Daoy (cell line): Measurements from ENCODE around the gene CIB4. TPM values are rescaled to one million over a fixed set of nuclear protein-coding genes. Genes with fewer than 3 reads are reported as not detected.

Source experiments
- DNase-seq: peaks from one replicate; pipeline ENCODE4 v3.0.0-alpha.2; 2015; ENCODE audit warnings: low read depth
- total RNA-seq: library from RNA; depleted of rRNA; stranded (reverse); fragments of >200 nt; shearing (Covaris generic); gene quantifications from 2 replicates; pipeline ENCODE4 v1.2.3, GENCODE V29; 2014

The CIB4 gene
- total RNA-seq, 1 experiment from 2014 or later = not detected

- no peak for DNase-seq
These were observed 19.5 kb downstream of the CIB4 start for GRCh38 chr2:26621469-26622199.

GRCh38 chr2:26620031-26620605 is 21.0 kb downstream of the CIB4 start:
- no peak for DNase-seq

- DNase-seq = no peak
These were observed 21.6 kb downstream of the CIB4 start for GRCh38 chr2:26619521-26619951.

- no peak for DNase-seq
These were observed 22.1 kb downstream of the CIB4 start for GRCh38 chr2:26619096-26619495.

- DNase-seq = no peak
These were observed 22.6 kb downstream of the CIB4 start for GRCh38 chr2:26618611-26619010.

- no peak for DNase-seq
These were observed 23.5 kb downstream of the CIB4 start for GRCh38 chr2:26617588-26618083.

- no peak for DNase-seq
These were observed 24.2 kb downstream of the CIB4 start for GRCh38 chr2:26616706-26617587.

- no peak for DNase-seq
These were observed 25.1 kb downstream of the CIB4 start for GRCh38 chr2:26615860-26616705.

- DNase-seq = peak; percentile 57
These were observed 25.8 kb downstream of the CIB4 start for GRCh38 chr2:26615336-26615859.

GRCh38 chr2:26614216-26615138 is 26.7 kb downstream of the CIB4 start:
- no peak for DNase-seq

- DNase-seq = no peak
These were observed 27.6 kb downstream of the CIB4 start for GRCh38 chr2:26613241-26614215.

- no peak for DNase-seq
These were observed 28.5 kb downstream of the CIB4 start for GRCh38 chr2:26612522-26613240.

- no peak for DNase-seq
These were observed 29.1 kb downstream of the CIB4 start for GRCh38 chr2:26612034-26612433.

- DNase-seq = no peak
These were observed 30.4 kb downstream of the CIB4 start for GRCh38 chr2:26610504-26611335.

- no peak for DNase-seq
These were observed 31.3 kb downstream of the CIB4 start for GRCh38 chr2:26609839-26610277.

- DNase-seq = no peak
These were observed 31.9 kb downstream of the CIB4 start for GRCh38 chr2:26609205-26609631.

- DNase-seq = no peak
These were observed 32.6 kb downstream of the CIB4 start for GRCh38 chr2:26608557-26608956.
